ENCODE measurements around the gene ZER1. TPM values are rescaled to one million over a fixed set of nuclear protein-coding genes. Genes with fewer than 3 reads are reported as not detected.
"Not testable (repeated sequence)": the region's sequence is repeated elsewhere in the genome, so short reads cannot be mapped to it uniquely, and the experiment has no call there.

ZER1 gene
- total RNA-seq, 1 donor, result 24.3 TPM

DNA sequence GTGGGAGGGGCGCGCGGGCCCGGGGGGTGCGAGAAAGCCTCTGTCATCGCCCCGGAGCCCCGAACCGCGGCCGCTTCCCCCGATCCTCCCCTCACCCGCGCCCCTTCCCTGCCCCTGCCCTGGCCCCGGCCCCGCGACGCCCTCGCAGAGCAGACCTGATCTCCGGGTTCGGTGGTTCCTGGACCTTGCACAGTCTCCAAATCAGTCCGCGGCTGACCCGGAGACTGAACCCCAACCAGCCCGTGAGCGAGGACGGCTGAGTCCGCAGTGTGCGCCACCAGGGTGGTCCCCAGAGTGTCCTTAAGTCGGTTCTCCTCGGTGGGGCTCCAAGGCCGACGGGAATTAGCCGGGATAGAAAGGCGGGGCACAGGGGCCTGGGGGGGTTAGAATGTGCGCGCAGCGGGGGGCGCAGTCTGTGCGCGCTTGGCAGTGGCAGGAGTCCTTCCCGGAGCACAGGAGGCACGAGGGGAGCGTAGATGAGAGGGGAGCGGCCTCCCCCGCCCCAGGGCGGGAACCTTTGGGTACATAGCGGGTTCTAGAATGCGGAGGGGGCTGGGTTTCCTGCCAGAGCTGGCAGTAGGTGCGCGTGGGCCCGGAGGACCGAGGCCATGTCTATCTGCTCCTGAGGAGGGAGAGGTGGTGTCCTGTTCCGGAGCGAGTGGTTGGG, 68.6 kb downstream of the ZER1 start:
- no peak for DNase-seq (ENCODE audit: low read depth)
- no peak for TF ChIP-seq CTCF (IDR thresholded peaks at IDR 0.05; ENCODE audit: insufficient read depth, low read length)
- H3K4me3 ChIP-seq (ENCODE audit: low read depth, low read length), result peak overlapping the region; percentile 74

DNA sequence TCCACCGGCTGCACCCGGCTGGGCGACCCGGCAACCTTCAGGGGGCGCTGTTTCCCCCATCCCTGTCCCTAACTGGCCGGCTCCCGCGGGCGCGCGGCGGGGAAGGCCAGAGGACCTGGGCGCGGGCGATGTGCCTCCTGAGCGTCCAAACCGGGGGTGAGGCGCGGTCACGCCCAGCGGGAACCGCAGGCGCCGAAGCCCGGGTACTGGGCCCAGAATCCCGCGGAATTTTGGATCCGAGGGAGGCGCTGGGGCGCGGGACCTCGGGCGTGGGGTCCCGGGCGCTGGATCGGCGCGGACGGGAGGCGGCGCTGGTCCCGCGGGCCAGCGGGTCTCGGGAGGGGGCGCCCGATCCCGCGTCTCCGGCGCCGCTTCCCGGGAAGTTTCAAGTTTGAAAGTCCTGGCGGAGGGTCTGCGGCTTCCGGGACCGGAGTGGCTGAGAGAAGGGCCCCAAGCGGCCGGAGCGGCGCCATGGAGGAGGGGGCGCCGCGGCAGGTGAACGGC, 69.2 kb downstream of the ZER1 start, which contains the start of gene PKN3:
Gene PKN3 (plus strand): TSS at position 59 of the 504 bp plus-strand sequence. CDS start 413 bp downstream, at position 472.
- DNase-seq (ENCODE audit: low read depth), result peak; percentile 73
- peak within 1 kb of the TSS; percentile 74 for H3K4me3 ChIP-seq (ENCODE audit: low read depth, low read length)
- peak; percentile 89 for TF ChIP-seq CTCF (IDR thresholded peaks at IDR 0.05; ENCODE audit: insufficient read depth, low read length)

DNA sequence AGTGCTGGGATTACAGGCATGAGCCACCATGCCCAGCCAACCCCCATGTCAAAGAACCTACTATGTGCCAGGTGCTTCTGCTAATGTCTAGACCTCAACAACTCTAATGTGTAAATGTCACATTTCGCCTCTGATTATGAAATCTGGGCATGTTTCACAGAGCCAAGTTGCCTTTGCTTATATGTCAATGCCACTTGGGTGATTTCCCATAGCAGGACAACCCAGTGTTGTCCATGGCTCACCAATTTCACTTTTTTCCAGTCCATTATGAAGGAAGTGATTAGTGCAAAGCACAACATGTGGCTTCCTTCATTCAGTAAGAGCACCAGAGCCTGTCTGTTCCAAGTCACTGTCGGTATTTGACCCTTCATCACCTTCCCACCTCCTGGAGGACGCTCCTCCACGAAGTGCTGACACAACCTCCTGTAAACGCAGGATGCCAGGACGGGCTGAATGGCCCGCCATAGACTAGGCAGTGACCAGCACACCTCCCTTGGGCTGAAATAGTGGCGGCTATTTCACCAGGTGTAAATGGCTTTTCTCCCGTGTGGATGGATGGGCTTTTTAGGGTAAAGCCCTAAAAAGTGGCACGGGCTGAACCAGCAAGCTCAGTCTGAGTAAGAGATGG, 70.4 kb downstream of the ZER1 start:
- DNase-seq (ENCODE audit: low read depth), result no peak

GRCh38 chr9:128699096-128699795, 72.5 kb downstream of the ZER1 start:
- H3K4me3 ChIP-seq (ENCODE audit: low read depth, low read length); DNase-seq (ENCODE audit: low read depth): not testable (repeated sequence)

More for the DNA sequence above, 70.4 kb downstream of the ZER1 start:
- TF ChIP-seq CTCF (IDR thresholded peaks at IDR 0.05; ENCODE audit: insufficient read depth, low read length), result no peak
- no peak overlapping the region for H3K4me3 ChIP-seq (ENCODE audit: low read depth, low read length)

- no peak overlapping the region for H3K4me3 ChIP-seq (ENCODE audit: low read depth, low read length)
- no peak for DNase-seq (ENCODE audit: low read depth)
- no peak for TF ChIP-seq CTCF (IDR thresholded peaks at IDR 0.05; ENCODE audit: insufficient read depth, low read length)
These were observed 74.6 kb downstream of the ZER1 start for GRCh38 chr9:128696923-128697707.

- DNase-seq (ENCODE audit: low read depth), result no peak
- TF ChIP-seq CTCF (IDR thresholded peaks at IDR 0.05; ENCODE audit: insufficient read depth, low read length), result no peak
- no peak overlapping the region for H3K4me3 ChIP-seq (ENCODE audit: low read depth, low read length)
These were observed 77.4 kb downstream of the ZER1 start for GRCh38 chr9:128694344-128694743.

DNA sequence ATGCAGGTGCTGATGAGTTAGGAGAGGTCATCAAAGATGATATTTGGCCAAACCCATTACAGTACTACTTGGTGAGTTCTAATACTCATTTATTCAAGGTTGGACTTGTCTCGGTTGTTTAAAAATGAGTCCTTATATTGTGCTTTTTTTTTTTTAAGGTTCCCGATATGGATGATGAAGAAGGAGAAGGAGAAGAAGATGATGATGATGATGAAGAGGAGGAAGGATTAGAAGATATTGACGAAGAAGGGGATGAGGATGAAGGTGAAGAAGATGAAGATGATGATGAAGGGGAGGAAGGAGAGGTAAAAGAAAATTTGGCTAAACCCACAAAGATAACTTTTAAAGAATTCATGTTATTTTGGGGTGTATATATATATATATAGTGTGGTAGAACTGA, 78.0 kb downstream of the ZER1 start:
- not testable (repeated sequence) for DNase-seq (ENCODE audit: low read depth); H3K4me3 ChIP-seq (ENCODE audit: low read depth, low read length)
